ENCODE data around the gene NFATC2IP.
A peak's percentile ranks its signal among the peaks of the same experiment; 100 is the strongest.
"Not testable (repeated sequence)": the region's sequence is repeated elsewhere in the genome, so short reads cannot be mapped to it uniquely, and the experiment has no call there.

The NFATC2IP gene

GRCh38 chr16:29004496-29005139 lies 53.9 kb downstream of the NFATC2IP start:
- not testable (repeated sequence) for DNase-seq

GRCh38 chr16:29007730-29008593 lies 57.2 kb downstream of the NFATC2IP start:
- DNase-seq, result peak; percentile 83

GRCh38 chr16:29009050-29009837 lies 58.5 kb downstream of the NFATC2IP start:
- no peak for DNase-seq

- no peak for DNase-seq
Measured at GRCh38 chr16:29009838-29010166, 59.1 kb downstream of the NFATC2IP start.

- no peak for DNase-seq
Measured at GRCh38 chr16:29011112-29011511, 60.4 kb downstream of the NFATC2IP start.

GRCh38 chr16:29011851-29012250 lies 61.1 kb downstream of the NFATC2IP start:
- DNase-seq, result no peak

GRCh38 chr16:29012913-29013553 lies 62.3 kb downstream of the NFATC2IP start:
- peak; percentile 48 for DNase-seq

GRCh38 chr16:29014561-29015069 lies 63.9 kb downstream of the NFATC2IP start:
- no peak for DNase-seq
